DMS153 treated with DMSO at 0.1 percent for 48 hours (cell line): ENCODE measurements around the gene RAI1.

ENCODE experiments used
- DNase-seq: peaks from one replicate; lab custom pipeline; 2025; ENCODE audit not compliant: unreplicated experiment; lab: John Stamatoyannopoulos, UW

RAI1 gene

GRCh38 chr17:17698869-17699351, 17.7 kb downstream of the RAI1 start:
- no peak for DNase-seq

GRCh38 chr17:17699491-17699890, 18.2 kb downstream of the RAI1 start:
- no peak for DNase-seq

- DNase-seq, result no peak
These were observed 19.2 kb downstream of the RAI1 start for GRCh38 chr17:17700251-17700969.

DNA sequence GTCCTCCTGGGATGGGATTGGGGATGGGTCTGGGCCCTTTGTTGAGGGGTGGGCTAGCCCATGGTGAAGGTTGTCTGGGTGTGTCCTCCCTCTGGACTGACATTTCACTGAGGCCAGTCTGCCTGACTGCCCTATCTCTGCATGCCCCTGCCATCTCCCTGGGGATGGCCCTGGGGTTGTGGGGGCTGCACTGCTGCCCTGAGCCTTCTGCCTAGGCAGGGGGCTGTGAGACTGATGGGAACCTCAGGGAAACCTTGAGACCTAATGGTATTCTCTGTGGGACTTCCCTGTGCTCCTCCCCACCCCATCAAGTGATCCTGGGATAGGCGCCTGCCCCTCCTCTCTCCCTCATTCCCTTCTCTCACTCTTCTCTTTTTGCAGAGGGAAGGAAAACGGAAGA, 19.9 kb downstream of the RAI1 start:
- no peak for DNase-seq

GRCh38 chr17:17701658-17702057, 20.4 kb downstream of the RAI1 start:
- no peak for DNase-seq

DNA sequence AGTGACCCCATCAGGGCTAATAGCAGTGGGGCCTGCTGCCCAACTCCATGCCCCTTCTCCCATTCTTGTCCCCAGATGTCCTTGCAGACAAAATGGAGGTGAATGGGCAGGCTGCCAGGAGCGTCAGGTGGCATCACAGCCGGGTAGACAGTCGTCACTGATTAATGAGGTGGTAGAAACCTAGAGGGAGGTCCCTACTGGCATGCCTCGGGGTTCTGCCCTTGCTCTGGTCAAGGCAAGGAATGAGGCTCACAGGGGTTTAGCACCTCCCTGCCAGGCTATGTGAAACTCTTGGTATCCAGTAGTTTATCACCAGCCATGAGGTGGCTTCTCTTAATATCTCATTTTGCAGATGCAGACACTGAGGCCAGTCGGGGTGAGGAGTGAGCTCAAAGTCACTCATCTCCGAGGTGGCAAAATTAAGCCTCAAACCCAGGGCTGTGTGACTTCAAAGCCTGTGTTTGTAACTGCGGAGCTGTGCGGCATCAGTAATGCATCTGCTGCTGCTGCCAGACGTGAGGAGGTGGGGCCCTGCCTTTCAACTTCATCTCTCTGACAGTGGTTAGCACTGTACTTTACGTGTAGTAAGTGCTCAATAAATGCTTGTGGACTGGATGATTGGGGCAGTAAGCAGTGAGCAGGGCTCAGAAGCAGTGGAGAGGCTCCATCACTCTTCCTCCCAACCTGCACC, 21.3 kb downstream of the RAI1 start:
- no peak for DNase-seq

- DNase-seq, result no peak
These were observed 22.1 kb downstream of the RAI1 start for GRCh38 chr17:17703140-17703919.

- DNase-seq, result no peak
These were observed 23.7 kb downstream of the RAI1 start for GRCh38 chr17:17704931-17705330.

DNA sequence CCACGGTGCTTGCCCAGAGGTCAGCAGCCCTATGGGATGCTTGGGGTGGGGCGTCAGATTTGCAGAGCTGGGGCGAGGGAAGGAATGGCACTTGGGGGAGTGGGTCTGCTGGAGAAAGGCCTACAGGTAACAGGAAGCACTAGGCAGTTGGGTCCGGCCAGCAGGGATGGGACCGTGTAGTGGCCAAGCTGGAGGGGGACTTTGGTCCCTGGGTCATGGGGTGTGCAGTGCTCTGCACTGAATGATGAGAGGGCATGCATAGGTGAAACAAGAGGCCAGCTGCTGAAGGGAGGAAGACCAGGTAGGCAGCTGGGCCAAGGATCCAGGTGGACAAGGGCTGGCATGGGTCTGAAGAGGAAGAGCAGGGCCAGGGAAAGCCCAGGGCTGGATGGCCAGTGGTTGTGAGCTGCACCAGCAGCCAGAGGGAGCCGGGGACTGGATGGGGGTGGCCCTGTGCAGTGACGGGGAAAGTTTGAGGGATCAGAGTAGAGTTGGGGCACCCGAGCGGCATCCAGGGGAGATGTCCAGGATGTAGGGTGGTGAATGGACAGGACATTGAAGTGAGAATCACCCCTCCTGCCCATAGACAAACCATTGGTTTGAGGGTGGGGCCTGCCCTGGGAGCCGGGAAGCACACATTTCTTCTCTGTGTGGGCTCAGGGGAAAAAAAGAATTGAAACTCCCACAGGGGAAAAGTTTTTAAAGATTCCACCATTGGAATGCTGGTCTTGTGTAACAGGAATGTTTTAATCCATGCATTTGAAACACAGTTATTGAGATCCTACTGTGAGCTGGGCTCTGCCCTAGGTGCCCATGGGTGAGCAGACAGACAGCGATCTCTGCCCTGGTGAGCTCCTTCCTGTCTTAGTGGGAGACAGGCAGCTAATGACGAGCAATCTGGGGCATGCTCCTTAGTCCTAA, 25.1 kb downstream of the RAI1 start:
- DNase-seq, result no peak

DNA sequence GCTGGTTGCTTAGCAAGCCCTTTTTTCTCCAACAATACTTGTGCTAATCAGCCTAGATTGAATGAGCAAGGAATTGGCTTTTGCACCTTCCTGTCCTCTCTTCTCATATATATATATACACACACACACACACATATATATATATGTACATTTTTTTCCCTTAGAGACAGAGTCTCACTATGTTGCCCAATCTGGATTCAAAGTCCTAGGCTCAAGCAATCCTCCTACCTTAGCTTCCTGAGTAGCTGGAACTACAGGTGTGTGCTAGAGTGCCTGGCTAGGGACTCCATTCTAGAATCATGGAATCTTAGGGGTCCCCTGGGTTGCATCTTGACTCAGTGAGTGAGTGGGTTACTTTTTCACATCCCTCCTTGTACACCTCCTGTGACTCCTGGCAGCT, 27.0 kb downstream of the RAI1 start:
- DNase-seq, result no peak

- DNase-seq, result no peak
These were observed 27.6 kb downstream of the RAI1 start for GRCh38 chr17:17708816-17709215.

GRCh38 chr17:17709815-17710321, 28.6 kb downstream of the RAI1 start:
- DNase-seq, result no peak

DNA sequence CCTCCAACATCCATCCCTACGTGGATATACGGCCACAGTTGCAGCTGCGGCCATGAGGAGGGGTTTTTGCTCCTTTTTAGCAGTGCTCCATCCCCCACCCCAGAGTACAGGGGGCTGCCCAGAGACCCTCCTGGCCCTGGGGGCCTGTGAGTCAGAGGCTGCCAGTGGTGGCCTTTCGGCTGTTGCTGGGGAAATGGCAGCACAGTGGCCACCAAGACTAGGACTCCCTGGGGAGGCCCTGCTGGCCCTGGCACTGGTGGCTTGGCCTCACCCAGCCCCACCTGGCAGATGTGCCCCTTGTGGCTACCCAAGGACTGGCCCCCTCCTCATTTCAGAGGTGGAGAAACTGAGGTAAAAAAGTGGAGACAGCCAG, 29.1 kb downstream of the RAI1 start:
- DNase-seq, result no peak

DNA sequence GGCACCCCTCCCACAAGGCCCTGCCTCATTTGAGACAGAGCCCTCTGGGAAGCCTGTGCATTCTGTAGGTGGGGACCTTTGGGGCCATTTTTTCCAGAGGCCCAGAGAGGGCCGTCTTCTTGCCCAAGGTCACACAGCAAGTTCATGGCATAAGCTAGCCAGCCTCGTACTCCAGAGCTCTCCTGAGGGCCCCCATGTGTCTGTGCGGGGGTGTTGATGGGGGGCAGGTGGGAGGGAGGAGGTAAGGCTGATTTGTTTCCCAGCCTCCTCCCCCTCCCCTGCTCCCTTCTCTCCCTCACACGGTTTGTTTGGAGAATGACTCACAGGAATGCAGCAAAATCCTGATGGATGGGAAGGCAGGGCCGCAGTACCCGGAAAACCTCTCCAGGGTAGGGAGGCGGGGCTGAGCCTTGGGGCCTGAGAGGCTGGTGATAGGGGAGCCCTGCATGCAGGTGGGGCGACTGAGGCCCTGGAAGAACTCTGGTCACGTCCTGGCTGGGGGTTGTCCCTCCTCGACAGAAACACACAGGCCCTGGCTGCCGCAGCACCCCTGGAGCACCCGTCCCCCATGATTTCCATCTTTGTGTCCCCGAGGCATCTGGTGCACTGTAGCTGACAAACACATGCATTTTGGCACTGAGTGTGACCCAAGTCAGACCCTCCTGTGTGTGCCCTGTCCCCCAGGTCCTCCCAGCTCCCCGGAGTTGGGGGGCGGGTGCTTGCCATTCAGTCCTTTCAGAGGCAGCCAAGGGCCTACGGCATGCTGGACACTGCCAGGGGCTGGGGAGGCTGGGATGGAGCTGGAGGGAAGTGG, 29.7 kb downstream of the RAI1 start:
- no peak for DNase-seq

DNA sequence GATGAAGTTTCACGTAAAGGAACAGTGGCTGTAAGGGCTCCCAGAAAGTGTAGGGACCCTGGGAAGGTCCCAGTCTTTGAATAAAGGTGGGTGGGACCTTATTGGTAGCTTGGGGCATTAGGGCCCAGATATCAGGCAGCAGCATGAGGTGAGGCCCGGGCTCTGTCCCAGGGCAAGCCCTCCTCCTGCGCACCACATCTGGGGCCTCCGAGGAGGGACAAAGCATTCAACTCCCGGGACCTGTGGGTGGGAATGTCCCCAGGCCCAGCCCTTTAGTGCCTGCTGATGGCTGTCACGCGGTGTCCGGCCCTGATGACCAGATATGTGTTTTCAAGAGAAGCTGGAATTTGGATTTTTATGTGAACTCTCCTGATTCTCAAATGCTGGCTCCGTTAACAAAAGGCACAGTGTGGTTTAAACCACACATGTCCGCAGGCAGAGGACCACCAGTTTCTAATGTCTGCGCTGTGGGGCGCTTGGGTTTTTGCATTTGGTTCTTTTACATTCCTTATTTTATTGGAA, 30.4 kb downstream of the RAI1 start:
- DNase-seq, result no peak

- DNase-seq, result no peak
These were observed 31.1 kb downstream of the RAI1 start for GRCh38 chr17:17712268-17712924.

GRCh38 chr17:17713839-17714238, 32.6 kb downstream of the RAI1 start:
- DNase-seq, result no peak

GRCh38 chr17:17714261-17714866, 33.1 kb downstream of the RAI1 start:
- DNase-seq, result no peak

GRCh38 chr17:17714879-17715278, 33.6 kb downstream of the RAI1 start:
- no peak for DNase-seq
